Daoy (cell line): ENCODE results near the gene ZRANB1. TPM values are rescaled to one million over a fixed set of nuclear protein-coding genes. Genes with fewer than 3 reads are reported as not detected.

Experiments used
- DNase-seq: peaks from one replicate; pipeline ENCODE4 v3.0.0-alpha.2; 2015; ENCODE audit warnings: low read depth
- total RNA-seq: library from RNA; depleted of rRNA; stranded (reverse); fragments of >200 nt; shearing (Covaris generic); gene quantifications from 2 replicates; pipeline ENCODE4 v1.2.3, GENCODE V29; 2014

Gene ZRANB1
- total RNA-seq, 1 experiment from 2014 or later: 13.7 TPM

DNA sequence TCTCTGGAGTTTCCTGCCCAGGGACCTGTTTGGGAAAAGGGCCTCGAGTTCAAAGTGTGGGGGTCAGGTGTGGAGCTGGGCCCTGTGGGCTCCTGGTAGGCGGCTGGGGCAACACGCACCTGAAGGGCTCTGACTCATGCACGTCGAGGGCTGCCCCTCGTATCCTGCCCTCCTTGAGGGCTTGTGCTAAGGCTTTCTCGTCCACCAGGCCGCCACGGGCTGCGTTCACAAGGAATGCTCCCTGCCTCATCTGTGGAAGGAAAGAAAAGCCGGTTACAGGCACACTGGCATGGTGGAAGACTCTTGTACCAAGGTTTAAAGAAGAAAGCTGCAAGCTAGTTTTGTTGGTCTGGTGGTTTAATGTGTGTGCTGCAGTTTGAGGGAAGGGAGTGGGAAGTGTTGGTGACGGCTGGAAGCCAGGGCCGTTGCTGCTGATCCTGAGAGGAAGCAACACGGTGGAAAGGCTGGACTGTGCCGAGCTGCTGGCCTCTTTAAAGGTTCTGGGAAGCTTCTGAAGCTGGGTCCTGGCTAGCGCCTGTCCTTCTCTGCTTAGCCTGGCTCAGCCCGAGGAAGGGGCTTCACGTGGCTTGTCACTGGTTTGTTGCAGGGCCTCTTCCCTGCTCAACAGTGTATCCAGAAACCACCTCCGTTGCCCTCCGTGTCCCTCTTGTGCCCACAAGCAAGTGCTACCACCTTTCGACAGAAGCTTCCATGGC is 52.0 kb downstream of the ZRANB1 start:
- DNase-seq: no peak

DNA sequence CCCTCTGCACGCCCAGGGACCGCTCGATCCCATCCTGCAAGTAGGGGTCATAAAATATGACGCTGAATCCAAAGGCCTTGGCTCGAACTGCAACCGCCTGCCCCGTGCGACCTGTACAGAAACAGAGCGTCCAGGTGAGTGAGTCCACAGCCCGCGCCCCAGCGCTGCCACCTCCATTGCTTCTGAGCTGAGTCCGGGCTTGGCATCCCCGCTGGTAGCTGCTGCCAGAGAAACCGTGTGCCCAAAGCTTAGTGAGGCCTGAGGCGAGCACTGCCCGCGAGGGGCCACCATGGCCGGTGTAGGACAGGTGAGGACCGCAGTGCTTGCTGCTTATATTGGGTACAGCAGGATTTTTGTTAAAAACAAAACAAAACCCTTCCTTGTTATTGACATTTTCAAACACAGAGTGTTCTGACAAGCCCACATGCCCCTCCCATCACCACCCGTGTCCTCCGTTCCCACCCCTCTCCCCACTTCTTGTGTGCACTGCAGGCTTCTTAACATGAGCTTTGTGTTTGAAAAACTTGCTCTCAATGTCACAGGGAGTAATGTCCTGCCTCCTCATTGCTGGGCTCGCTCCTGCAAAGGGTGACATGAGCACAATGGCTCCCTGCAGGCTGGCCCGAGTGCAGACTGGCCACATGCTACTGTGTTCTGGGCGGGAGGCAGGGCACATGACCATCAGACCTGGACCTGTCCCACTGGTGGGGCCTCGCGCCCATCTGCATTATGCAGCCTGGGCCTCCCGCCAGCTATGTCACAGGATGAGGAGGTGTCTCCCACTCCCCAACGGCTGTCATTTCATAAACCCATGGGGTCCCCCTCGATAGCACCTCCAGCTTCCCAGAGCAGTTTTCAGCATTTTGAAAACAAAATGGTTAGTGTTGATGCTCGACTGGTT is 52.9 kb downstream of the ZRANB1 start:
- no peak for DNase-seq

DNA sequence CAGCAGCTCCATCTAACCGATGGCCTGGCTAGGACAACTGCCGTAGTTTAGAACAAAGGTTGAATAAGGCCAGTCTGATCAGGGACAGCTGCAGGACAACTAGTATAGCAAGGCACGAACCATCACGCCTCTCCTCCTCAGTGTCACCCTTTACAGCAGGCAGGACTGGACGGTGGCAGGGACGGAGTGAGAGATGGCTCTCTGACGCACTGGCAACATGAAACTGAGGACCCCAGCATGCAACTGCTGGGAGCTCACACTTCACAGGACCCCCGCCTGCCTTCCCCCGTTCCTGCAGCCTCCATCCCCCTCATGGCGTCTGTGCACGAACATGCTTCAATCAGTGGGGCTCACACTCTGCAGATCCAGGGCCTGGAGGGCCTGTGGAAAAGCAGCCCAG is 53.7 kb downstream of the ZRANB1 start:
- no peak for DNase-seq

GRCh38 chr10:124996127-124996853 is 54.4 kb downstream of the ZRANB1 start:
- DNase-seq: no peak

DNA sequence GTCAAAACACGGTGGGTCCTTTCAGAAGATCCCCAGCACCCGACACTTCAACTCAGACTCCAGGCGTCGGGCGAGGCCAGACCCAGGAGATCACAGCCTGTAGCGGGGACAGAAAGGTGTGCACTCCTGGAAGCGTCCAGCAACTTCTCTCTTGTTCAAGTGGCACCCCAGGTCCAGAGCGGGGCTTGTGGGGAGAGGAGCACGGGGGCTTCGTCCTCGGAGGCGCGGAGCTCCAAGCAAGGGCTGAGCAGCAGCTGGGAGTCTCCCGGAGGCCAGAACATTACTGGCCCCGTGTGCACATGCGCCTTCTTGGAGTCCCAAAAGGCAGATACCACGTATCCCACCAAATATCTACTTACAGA is 54.9 kb downstream of the ZRANB1 start:
- no peak for DNase-seq

DNA sequence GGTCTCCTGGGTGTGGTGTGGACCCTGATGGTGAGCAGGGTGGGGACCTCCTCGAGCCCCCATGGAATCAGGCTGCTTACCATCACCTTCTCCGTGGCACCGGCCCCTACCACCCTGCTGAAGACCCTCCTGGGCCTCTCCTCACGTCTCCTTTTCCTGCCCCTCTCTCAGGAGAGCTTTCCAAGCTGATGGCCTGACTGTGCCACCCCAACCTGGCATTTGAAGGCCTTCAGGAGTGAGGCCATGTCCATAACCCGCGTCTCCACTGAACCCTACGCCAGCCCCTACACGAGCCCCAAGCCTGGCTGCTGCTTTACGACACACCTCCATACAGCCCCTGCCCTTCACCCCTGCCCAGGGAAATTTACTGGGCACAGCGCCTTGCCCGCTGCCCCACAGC is 55.4 kb downstream of the ZRANB1 start:
- no peak for DNase-seq

- no peak for DNase-seq
Observed at GRCh38 chr10:124997771-124998623, 56.1 kb downstream of the ZRANB1 start.

- DNase-seq: no peak
Observed at GRCh38 chr10:124998624-124999291, 56.8 kb downstream of the ZRANB1 start.

DNA sequence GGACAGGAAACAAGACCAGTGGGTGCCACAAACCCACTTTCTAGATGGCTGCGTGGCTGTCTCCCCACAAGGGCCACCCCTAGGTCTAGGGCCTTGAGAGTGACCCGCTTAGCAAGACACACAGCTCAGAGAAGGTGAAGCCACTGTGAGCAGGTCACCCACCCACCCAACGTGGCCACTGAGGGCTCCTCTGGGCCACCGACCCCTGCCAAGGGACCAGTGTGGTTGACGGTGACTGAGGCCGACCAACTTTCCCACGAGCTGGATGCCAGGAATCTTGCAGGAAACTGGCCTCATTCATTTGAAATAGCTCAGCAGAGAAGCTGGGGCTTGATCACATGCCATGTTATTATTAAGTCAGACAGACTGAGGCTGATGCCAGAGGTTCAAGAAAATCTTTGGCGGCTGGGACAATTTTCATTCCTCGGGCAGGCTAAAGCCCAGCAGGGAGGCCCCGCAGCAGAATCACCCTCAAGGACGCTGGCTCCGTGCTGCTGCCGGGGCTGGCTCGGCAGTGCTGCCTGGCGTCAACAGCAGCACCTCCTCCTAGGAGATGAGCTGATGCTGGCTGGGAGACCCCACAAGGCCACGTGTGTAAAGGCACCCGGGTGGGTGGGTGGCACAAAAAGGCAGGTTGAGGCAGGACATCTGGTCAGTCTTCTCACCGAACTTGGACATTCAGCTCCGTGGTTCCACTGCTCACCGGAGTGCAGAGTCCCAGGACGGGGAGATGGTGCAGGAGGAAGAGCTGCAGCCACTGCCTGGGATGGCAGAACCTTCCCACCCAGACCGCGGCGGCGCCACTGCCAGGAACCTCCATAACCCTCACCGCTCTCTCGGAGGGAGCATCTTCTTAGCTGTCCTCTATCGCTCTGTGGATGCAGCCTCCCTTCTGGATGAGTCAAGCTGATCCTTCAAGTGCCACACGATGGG is 57.8 kb downstream of the ZRANB1 start:
- no peak for DNase-seq

DNA sequence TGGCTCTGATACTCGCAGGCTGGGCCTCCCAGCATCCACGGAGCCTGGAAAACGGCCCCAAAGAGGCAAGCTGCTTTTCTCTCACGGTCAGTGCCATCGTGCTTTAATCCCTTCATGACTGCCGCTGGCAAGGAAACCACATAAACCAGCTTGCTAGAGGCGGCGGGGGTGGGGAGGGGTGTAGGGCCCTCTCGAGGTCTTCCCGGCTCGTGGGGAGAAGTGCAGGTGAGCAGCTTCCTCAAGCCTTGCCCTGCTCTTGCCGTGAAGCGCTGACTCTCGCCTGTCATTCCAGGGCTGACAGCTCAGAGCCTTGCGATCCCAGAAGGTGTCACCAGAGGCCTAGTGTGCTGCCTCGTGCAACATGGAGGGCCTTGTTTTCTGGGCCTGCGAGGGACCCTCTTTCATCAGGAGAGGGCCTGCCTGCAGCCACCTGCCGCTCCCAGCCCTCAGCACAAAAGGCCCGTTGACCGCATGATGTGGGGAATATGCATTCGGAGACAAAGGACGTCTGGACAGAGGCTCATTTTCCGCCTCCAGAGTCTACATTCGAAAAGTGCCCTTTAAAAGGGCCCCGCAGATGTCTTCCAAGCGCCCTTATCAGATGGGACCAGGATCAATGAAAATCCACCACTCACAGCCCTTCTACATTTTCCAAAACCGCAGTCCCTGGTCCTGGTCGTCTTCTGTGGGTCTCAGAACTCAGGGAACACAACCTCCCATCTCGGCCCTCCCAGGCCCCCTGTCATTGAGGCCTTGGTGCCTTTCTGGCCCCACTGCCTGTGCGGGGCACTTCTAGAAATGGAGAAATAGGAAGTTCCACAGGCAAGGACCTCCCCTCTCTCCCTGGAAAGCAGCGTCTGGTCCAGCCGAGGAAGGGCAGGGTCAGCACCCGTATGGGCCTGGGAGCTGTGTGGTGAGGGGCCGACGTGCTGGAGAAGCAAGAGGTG is 58.7 kb downstream of the ZRANB1 start:
- no peak for DNase-seq

DNA sequence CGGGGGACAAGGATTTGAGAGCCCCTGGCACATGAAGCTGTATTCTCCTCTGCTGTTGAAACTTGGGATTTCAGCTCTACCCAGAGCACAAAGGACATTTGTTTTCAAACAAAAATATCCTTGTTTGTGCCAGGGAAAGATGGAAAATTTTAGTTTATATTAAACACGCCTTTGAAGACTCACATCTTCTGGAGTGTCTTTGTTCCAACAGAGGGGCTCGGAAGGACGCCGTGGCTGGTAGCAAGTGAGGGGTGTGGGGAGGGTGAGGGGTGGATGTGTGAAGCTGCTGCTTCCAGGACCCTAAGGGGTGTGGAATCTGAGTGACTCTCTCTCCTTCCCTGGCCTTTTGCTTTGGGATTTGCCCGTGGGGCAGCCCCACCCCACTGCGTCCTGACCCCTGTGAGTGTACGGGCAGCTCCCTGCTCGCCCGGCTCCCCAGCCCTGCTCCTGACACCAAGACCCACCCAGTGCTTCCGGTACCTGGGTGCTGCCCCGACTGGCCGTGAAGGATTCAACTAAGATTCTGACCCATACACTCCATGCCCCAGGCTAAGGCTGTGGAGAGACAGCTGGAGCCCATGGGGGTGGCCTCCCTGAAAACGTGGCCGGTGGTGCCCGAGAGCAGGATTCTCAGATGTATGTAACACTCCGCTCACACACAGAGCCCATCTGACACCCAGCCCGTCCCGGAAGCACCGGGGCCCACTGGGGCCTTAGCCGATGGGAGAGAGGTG is 59.6 kb downstream of the ZRANB1 start:
- DNase-seq: no peak

DNA sequence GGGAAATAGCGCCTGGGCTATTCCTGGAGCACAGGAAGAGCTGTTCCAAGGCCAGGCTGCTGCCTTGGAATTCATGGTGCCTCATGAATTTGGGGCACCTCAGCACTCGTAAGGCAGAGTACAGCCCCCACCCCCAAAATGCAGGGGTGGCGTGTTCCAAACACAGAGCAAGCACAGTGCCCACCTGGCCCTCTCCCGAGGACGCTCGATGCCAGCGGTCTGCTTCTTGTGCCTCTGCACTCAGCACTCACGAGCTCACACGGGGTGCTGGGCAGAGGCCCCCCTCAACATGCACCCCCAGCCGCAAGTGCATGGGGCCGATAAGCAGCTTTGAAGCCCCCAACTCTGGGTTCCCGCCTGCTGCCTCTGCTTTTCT is 60.1 kb downstream of the ZRANB1 start:
- DNase-seq: no peak

DNA sequence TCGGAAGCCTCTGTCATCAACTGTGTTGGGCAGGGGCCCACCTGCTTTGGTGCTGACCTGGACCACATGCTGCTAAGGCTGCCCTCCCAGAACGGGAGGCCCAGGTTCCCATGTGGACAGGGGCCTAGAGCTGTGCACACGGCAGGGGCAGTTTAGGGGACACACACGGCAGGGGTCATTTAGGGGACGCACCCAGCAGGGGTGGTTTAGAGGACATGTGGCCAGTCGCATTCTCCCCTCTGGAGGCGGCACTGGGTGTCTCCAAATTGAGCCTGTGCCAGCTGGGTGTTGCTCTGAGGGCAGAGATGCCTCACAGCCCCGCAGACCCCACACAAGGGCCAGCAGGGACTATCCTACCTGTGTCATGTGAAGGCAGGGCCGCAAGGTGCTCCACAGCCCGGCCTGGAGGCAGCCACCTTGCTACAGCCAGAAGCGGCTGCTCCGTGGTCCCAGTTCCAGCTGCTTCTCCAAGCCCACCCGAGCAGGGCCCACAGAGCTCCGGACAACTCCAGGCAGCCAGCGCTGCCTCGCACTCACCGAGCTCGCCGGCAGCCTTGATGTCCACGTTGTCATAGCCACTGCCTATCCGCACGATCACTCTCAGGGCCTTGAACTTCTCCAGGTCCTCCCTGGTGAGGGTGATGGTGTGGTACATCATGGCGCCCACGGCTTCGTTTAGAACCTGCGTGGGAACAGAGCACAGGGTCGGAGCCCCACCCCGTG is 60.7 kb downstream of the ZRANB1 start:
- DNase-seq: no peak

- no peak for DNase-seq
Observed at GRCh38 chr10:125003146-125003900, 61.4 kb downstream of the ZRANB1 start.

DNA sequence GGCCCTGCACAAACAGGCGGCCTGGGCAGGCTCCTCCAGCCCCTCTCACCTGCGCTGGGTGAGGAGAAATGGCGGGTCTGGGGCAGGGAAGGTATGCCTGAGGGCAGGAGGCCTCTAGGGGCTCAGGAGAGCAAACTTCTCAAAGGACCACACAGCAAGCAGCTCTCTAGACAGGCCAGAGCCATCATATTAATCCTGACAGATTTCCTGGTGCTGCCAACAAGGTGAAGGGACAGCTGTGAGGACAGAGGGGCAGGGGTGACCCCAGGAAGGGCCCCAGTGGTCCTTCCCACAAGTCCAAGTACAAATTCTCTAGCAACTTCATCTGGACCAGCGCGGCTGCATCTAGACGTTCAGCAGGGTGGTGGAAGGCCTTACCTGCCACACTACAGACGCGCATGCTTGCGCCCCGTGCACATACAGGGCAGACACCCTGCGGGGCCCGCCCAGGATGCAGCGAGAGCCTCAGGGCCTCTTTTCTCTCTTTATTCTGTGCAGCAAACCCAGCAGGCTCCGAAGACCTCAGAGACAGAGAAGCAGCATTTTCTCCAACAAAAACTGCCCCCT is 62.1 kb downstream of the ZRANB1 start:
- DNase-seq: no peak

DNA sequence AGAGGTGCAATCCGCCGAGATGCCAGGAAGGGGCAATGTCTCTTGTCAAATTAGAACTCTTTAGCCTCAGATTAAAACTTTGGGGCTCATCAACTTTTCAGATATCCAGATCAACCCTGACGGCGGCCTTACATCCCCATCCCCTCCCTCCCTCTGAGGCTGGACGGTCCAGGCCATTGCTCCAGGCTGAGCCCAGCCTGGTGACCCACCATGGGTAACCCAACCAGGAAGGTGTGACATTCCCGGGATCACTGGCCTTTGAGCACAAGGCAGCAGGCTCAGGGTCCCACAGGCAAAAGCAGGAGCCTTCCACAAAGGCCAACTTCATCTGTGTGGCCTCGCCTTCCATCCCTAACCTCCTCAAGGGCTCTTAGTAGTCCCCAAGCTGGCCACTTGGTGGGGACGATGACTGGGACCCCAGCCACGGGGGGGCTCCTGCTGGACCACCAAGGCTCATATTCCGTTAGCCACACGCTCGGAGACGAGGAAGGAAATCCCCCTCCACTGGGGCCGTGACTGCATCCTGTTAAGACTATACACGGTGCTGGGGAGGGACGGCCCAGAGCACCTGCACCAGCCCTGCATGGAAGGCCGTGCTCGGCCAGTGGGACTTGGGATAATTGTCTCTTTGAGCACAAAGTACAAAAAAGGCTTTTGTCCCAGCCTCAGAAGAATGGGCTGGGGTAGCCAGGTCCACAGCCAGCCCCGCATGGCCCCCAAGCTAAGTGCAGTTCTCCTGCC is 62.8 kb downstream of the ZRANB1 start:
- no peak for DNase-seq
